Natural killer cell (primary cell): ENCODE data around the gene ANKLE2. TPM values are rescaled to one million over a fixed set of nuclear protein-coding genes. Genes with fewer than 3 reads are reported as not detected.

Experiments
- ATAC-seq, 3 donors: fragments of 150-1000 bp in 2 of 3; fragments of 200-7000 bp in 1 of 3; cut with Tn5 transposase; 1 replicate in 1 of 3; 2 replicates in 2 of 3; pipeline ENCODE4 v1.10.0; 2021; ENCODE audit warnings: mild to moderate bottlenecking in 2 of 3, moderate library complexity in 2 of 3
- DNase-seq, 2 donors: peaks; one replicate each; pipeline versions ENCODE4 v3.0.0 to v3.0.0-alpha.2; 2013 to 2021; ENCODE audit warnings: mixed read lengths in 1 of 2
- H3K27ac ChIP-seq: one replicate; pipeline ENCODE4 v1.5.1; 2013; ENCODE audit warnings: mild to moderate bottlenecking, low read length
- H3K27me3 ChIP-seq: one replicate; pipeline ENCODE4 v1.6.1; 2013; ENCODE audit warnings: low read length; ENCODE audit not compliant: control insufficient read depth, insufficient read depth
- H3K36me3 ChIP-seq: one replicate; pipeline ENCODE4 v1.6.1; 2013; ENCODE audit warnings: low read length; ENCODE audit not compliant: control insufficient read depth, insufficient read depth
- H3K4me1 ChIP-seq: one replicate; pipeline ENCODE4 v1.6.1; 2013; ENCODE audit warnings: low read length; ENCODE audit not compliant: control insufficient read depth, insufficient read depth
- H3K4me3 ChIP-seq: one replicate; pipeline ENCODE4 v1.5.1; 2013; ENCODE audit warnings: low read length
- H3K9me3 ChIP-seq: one replicate; pipeline ENCODE4 v1.6.1; 2013; ENCODE audit warnings: low read length; ENCODE audit not compliant: control insufficient read depth, insufficient read depth
- H3K27ac Mint-ChIP-seq, 2 donors: one replicate each; pipeline ENCODE4 v1.8.0; 2022; ENCODE audit warnings: mild to moderate bottlenecking in 2 of 2, mixed read lengths in 2 of 2, moderate library complexity in 1 of 2
- H3K27me3 Mint-ChIP-seq, 2 donors: one replicate each; pipeline ENCODE4 v1.8.0; 2022; ENCODE audit warnings: low read depth in 2 of 2, mixed read lengths in 2 of 2
- H3K36me3 Mint-ChIP-seq: one replicate; pipeline ENCODE4 v1.8.0; 2022; ENCODE audit warnings: mixed read lengths
- H3K4me1 Mint-ChIP-seq, 2 donors: one replicate each; pipeline ENCODE4 v1.8.0; 2022; ENCODE audit warnings: mixed read lengths in 2 of 2
- H3K4me3 Mint-ChIP-seq: one replicate; pipeline ENCODE4 v1.8.0; 2022; ENCODE audit warnings: mild to moderate bottlenecking, moderate library complexity, mixed read lengths
- H3K9me3 Mint-ChIP-seq, 2 donors: one replicate each; pipeline ENCODE4 v1.8.0; 2022; ENCODE audit warnings: mixed read lengths in 2 of 2
- WGBS: methylation state at CpG from one replicate; pipeline ENCODE4 v1.1.7; 2013; ENCODE audit warnings: missing lambda C conversion rate; ENCODE audit not compliant: insufficient coverage; 5-methylcytosine and 5-hydroxymethylcytosine counted together
- intact Hi-C: fragments of 100-400 bp; cut with micrococcal nuclease; formaldehyde crosslinking; loops from one replicate; pipeline ENCODE4 v1.14.2; 2022
- total RNA-seq, 4 donors: library from RNA; stranded (reverse); fragments of 120-200 nt in 1 of 4; gene quantifications; one replicate each; pipeline versions ENCODE4 v1.2.3 to v1.2.4, GENCODE V29; 2013 to 2022
- TF ChIP-seq, protein P1 (sequence below): fragments of 200-600 bp; IDR thresholded peaks from one replicate; pipeline ENCODE4 v1.8.0; 2022; ENCODE audit warnings: antibody characterized with exemption

The ANKLE2 gene
- total RNA-seq, 3 donors from 2014 or later (not counting 1 experiment from before 2014, with no cell fraction given) = 67.3 to 86.4 (median 84.6) TPM

GRCh38 chr12:132710405-132711079 is 51.1 kb downstream of the ANKLE2 start, which contains the start of gene PGAM5:
PGAM5 (plus strand) TSS chr12:132710842; CDS start chr12:132710877, 35 bp downstream.
- Histone ChIP-seq H3K27me3 (no peaks in the 10 kb centered on the region), H3K4me3 (peak within 1 kb of the TSS; percentile 74), H3K4me1 (peaks cover 17% of the 10 kb centered on the region), H3K27ac (peak within 1 kb of the TSS; percentile 87), H3K36me3 (peaks cover 4% of the 10 kb centered on the region), H3K9me3 (peaks cover 5% of the 10 kb centered on the region)
- DNase-seq (peak; percentile 83 to 98), ATAC-seq (peak; percentile 93 to 97 (median 93))
- no peaks in the 10 kb centered on the region for H3K27me3 Mint-ChIP-seq
- peaks cover 0 to 6% of the 10 kb centered on the region in 2 donors for H3K4me1 Mint-ChIP-seq
- H3K9me3 Mint-ChIP-seq = no peaks in the 10 kb centered on the region
- TF ChIP-seq, protein P1, sequence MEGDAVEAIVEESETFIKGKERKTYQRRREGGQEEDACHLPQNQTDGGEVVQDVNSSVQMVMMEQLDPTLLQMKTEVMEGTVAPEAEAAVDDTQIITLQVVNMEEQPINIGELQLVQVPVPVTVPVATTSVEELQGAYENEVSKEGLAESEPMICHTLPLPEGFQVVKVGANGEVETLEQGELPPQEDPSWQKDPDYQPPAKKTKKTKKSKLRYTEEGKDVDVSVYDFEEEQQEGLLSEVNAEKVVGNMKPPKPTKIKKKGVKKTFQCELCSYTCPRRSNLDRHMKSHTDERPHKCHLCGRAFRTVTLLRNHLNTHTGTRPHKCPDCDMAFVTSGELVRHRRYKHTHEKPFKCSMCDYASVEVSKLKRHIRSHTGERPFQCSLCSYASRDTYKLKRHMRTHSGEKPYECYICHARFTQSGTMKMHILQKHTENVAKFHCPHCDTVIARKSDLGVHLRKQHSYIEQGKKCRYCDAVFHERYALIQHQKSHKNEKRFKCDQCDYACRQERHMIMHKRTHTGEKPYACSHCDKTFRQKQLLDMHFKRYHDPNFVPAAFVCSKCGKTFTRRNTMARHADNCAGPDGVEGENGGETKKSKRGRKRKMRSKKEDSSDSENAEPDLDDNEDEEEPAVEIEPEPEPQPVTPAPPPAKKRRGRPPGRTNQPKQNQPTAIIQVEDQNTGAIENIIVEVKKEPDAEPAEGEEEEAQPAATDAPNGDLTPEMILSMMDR = no peak
- peak within 1 kb of the TSS; percentile 90 for H3K27ac Mint-ChIP-seq
- under 1% methylated on average over 94 of the region's 94 CpGs for WGBS
- intact Hi-C loops = no loop called here
- H3K36me3 Mint-ChIP-seq = no peaks in the 10 kb centered on the region
- H3K4me3 Mint-ChIP-seq = peak within 1 kb of the TSS; percentile 91

- intact Hi-C loops = no loop called here
- H3K36me3 ChIP-seq = peaks cover 2% of the 10 kb centered on the region
- Mint-ChIP-seq H3K27me3 (no peaks in the 10 kb centered on the region), H3K4me3 (peak overlapping the region; percentile 91), H3K36me3 (no peaks in the 10 kb centered on the region), H3K9me3 (no peaks in the 10 kb centered on the region), H3K27ac (peak overlapping the region; percentile 90), H3K4me1 (peaks cover 0 to 6% of the 10 kb centered on the region in 2 donors)
- peak overlapping the region; percentile 74 for H3K4me3 ChIP-seq
- H3K4me1 ChIP-seq = peaks cover 17% of the 10 kb centered on the region
- H3K27me3 ChIP-seq = no peaks in the 10 kb centered on the region
- H3K27ac ChIP-seq = peak overlapping the region; percentile 87
- DNase-seq = no peak
- peaks cover 5% of the 10 kb centered on the region for H3K9me3 ChIP-seq
- TF ChIP-seq, protein P1 = no peak
- ATAC-seq = peak in 2 of 3 donors; percentile 9 to 11
- WGBS = 5% methylated on average over 26 of the region's 26 CpGs
Observed at GRCh38 chr12:132710043-132710404, 51.6 kb downstream of the ANKLE2 start.

GRCh38 chr12:132708150-132708549 is 53.5 kb downstream of the ANKLE2 start:
- peaks cover 0 to 14% of the 10 kb centered on the region in 2 donors for H3K4me1 Mint-ChIP-seq
- peaks cover 17% of the 10 kb centered on the region for H3K4me1 ChIP-seq
- ATAC-seq (no peak), DNase-seq (no peak)
- H3K4me3 Mint-ChIP-seq = no peak overlapping the region
- no peak overlapping the region for H3K4me3 ChIP-seq
- no peaks in the 10 kb centered on the region for H3K36me3 ChIP-seq
- H3K27me3 Mint-ChIP-seq = no peaks in the 10 kb centered on the region
- TF ChIP-seq, protein P1 = no peak
- intact Hi-C loops = no loop called here
- H3K27me3 ChIP-seq = no peaks in the 10 kb centered on the region
- no peaks in the 10 kb centered on the region for H3K9me3 Mint-ChIP-seq
- peaks cover 5% of the 10 kb centered on the region for H3K9me3 ChIP-seq
- H3K27ac ChIP-seq = no peak overlapping the region
- H3K27ac Mint-ChIP-seq = peak overlapping the region in 1 of 2 donors; percentile 31
- no peaks in the 10 kb centered on the region for H3K36me3 Mint-ChIP-seq
- WGBS = no CpG with 5 or more reads among the region's 2 CpGs
